Liver (tissue), 3 donors: ENCODE results near the gene HAAO.

ENCODE experiments used
- HNF4G ChIP-seq: IDR thresholded peaks from 2 replicates; pipeline ENCODE4 v1.6.1; 2016; ENCODE audit warnings: antibody characterized with exemption
- JUND ChIP-seq, 2 donors: IDR thresholded peaks; 2 replicates each; pipeline ENCODE4 v1.6.1; 2016; ENCODE audit warnings: antibody characterized with exemption in 2 of 2
- MAX ChIP-seq: IDR thresholded peaks from 2 replicates; pipeline ENCODE4 v1.6.1; 2016; ENCODE audit warnings: antibody characterized with exemption
- RAD21 ChIP-seq, 2 donors: IDR thresholded peaks; 2 replicates each; pipeline ENCODE4 v1.6.1; 2016; ENCODE audit warnings: antibody characterized with exemption in 2 of 2, mild to moderate bottlenecking in 2 of 2
- REST ChIP-seq: IDR thresholded peaks from 2 replicates; pipeline ENCODE4 v1.6.1; 2016; ENCODE audit warnings: antibody characterized with exemption, mild to moderate bottlenecking
- YY1 ChIP-seq: IDR thresholded peaks from 2 replicates; pipeline ENCODE4 v1.6.1; 2016; ENCODE audit warnings: antibody characterized with exemption, mild to moderate bottlenecking
- ZBTB33 ChIP-seq: IDR thresholded peaks from 2 replicates; pipeline ENCODE4 v1.6.1; 2016; ENCODE audit warnings: antibody characterized with exemption
- TF ChIP-seq, protein P1 (sequence below): fragments of 150-350 bp; IDR thresholded peaks from 2 replicates; pipeline ENCODE4 v1.5.1; 2017; ENCODE audit warnings: improper control_type of control experiment, low read depth, low read length; ENCODE audit not compliant: missing input control
- donor health status: healthy.
- donor health status: healthy.

- TF ChIP-seq, protein P1, sequence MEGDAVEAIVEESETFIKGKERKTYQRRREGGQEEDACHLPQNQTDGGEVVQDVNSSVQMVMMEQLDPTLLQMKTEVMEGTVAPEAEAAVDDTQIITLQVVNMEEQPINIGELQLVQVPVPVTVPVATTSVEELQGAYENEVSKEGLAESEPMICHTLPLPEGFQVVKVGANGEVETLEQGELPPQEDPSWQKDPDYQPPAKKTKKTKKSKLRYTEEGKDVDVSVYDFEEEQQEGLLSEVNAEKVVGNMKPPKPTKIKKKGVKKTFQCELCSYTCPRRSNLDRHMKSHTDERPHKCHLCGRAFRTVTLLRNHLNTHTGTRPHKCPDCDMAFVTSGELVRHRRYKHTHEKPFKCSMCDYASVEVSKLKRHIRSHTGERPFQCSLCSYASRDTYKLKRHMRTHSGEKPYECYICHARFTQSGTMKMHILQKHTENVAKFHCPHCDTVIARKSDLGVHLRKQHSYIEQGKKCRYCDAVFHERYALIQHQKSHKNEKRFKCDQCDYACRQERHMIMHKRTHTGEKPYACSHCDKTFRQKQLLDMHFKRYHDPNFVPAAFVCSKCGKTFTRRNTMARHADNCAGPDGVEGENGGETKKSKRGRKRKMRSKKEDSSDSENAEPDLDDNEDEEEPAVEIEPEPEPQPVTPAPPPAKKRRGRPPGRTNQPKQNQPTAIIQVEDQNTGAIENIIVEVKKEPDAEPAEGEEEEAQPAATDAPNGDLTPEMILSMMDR, result no peak
- TF ChIP-seq ZBTB33, result no peak
- no peak for TF ChIP-seq MAX
- no peak for TF ChIP-seq REST
- no peak for TF ChIP-seq YY1
- no peak for TF ChIP-seq HNF4G
- no peak for TF ChIP-seq RAD21 (IDR thresholded peaks at IDR 0.05)
- no peak for TF ChIP-seq JUND (IDR thresholded peaks at IDR 0.05)
Measured at GRCh38 chr2:42800981-42801380, 8.6 kb upstream of the HAAO start.
